GM18867 (cell line): Measurements from ENCODE around the gene ADAMTSL1.

Experiments used
- ATAC-seq: cut with Tn5 transposase; IDR thresholded peaks from one replicate; pipeline ENCODE4 v1.9.1; 2021; ENCODE audit warnings: mild to moderate bottlenecking, moderate library complexity; ENCODE audit not compliant: unreplicated experiment

ADAMTSL1 gene

GRCh38 chr9:18795947-18796671 lies 322.2 kb downstream of the ADAMTSL1 start:
- ATAC-seq: no peak

DNA sequence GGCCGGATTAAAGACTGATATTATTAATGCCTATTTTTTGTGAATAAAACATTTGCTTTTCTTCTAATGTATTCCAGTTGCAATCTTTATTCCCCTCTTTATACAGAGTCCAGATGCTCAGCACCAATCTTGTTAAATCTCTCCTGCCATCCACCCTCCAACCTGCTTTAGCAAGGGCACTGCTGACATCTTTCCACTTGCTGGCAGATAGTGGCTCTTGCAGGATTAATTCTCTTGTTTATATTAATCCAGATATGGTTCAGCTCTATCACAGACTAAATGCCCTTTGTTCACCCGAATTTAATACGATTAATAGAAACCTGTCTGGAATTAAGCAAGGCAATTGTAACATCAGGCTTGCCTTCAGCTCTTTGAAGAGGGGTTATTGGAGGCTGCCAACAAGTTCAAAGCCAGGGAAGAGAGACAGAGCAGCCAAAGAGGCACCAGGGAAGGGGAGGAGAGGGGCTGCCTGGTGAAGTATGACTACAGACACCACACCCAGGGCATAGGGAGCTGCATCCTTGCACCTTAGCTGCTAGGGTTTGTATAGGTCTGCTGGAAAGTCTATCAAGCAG lies 322.8 kb downstream of the ADAMTSL1 start:
- ATAC-seq: no peak

- ATAC-seq: no peak
Observed at GRCh38 chr9:18798106-18798505, 324.2 kb downstream of the ADAMTSL1 start.

GRCh38 chr9:18798508-18799290 lies 324.7 kb downstream of the ADAMTSL1 start:
- ATAC-seq: no peak

DNA sequence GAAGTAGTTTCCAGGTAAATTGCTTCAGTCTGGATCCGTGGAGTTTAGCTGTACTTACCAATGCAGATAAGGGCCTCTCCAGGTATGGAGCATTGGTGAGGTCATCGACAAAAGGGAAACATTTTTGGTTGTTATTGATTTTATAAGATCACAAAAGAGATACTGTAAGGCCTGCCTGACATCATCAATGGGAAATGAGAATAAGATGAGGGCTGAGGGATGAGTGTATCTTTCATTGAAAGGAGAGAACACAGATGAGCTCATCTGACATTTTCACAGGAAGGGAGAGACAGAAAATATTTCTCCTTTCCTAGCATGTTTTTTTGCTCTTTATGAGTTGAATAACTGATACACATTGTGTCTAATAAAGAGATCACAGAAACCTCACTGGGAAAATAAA lies 325.5 kb downstream of the ADAMTSL1 start:
- no peak for ATAC-seq

DNA sequence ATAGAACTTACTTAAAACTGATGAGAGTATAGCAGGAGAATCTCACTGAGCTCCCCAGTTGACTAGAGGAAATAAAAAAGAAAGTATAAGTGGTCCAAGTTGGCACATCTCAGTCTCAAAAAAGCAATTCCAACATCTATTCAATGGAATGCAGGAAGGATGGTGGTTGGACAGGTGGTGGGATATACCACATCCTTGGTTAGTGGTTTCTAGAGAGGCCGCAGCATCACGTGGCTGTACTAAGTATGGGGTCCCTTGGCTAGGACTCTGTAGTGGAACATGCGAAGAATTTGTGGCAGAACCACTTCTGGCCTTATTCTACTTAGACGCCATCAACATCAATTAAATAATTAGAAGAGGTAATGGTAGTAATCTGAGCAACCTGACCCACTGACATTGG lies 326.6 kb downstream of the ADAMTSL1 start:
- ATAC-seq: no peak

DNA sequence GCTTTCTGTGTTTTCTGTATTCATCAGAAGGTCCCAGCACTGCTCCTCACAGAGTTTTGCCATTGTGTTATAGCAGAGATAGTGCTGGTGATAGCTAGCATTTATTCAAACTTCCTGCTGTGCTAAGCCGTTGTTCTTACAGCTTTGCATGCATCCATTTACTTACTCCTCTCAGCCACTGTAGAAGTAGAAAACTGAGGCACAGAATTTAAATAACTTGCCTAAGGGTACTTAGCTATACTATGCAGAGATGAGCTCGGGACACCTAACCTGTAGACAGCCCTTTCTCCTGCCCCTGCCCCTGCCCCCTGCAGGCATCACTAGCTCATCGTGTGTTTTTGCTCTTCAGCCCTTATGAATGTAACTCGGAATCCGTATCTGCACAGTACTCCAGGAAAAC lies 331.4 kb downstream of the ADAMTSL1 start:
- no peak for ATAC-seq

GRCh38 chr9:18806232-18807080 lies 332.5 kb downstream of the ADAMTSL1 start:
- no peak for ATAC-seq

DNA sequence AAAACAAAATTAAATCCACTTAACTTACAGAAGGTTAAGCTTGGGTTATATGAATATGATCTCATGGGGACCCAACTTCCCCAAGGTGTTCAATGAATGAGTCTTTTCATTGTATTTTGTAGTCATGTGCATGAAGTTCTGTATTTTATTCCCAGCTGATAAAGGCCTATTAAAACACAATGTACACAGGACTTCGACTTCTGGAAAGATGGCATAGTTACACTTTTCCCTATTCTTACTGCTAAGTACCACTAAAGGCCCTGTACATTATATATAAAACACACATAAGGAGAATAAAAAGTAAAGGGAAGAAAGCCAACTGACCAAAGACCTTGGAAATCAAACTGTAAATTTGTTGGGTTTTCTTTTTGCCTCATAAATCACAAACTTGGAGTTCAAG lies 336.6 kb downstream of the ADAMTSL1 start:
- ATAC-seq: no peak

GRCh38 chr9:18811171-18811570 lies 337.2 kb downstream of the ADAMTSL1 start:
- no peak for ATAC-seq

- ATAC-seq: no peak
Observed at GRCh38 chr9:18819418-18819817, 345.5 kb downstream of the ADAMTSL1 start.

DNA sequence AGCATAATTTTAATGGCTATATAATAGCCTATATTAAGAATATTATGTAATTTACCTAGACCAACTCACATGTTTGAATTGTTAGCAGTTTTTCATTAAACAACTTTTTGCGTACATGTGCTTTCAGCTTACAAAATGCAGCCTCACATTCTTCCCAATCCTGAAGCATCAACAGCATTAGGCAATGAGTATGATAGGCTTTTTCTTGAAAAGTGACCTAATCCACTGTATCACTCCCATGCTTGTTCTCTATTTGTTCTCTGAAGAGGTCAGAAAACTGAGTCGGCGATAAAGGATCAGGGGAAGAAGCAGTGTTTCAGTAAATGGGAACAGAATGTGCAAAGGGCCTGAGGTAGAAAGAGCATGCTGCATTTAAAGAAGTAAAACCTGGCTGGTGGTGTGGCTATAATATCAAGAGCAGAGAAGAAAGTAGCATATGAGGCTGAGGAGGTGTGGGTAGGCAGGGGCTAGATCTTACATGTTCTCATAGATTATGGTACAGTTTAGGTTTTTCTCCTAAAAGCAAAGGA lies 346.7 kb downstream of the ADAMTSL1 start:
- no peak for ATAC-seq

GRCh38 chr9:18821788-18822187 lies 347.8 kb downstream of the ADAMTSL1 start:
- no peak for ATAC-seq

DNA sequence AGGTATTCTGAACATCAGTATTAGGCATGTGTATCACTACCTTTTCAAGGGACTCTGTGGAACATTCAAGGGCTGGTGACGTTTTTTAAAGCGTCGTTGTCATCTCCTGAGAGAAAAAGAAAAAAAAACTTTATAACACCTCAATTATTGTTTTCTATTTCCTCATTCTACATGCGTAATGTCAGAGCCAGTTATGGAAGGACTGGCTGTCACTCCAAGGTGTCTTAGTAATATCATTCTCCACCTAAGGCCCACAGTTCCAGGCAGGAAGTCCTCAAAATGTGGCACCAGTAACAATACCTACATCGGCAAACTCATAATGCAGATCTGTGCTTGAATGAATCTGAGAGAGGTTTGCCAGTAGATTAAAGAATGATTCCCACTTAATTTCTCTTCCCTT lies 348.9 kb downstream of the ADAMTSL1 start:
- no peak for ATAC-seq

GRCh38 chr9:18824095-18824666 lies 350.2 kb downstream of the ADAMTSL1 start:
- peak; percentile 54 for ATAC-seq

DNA sequence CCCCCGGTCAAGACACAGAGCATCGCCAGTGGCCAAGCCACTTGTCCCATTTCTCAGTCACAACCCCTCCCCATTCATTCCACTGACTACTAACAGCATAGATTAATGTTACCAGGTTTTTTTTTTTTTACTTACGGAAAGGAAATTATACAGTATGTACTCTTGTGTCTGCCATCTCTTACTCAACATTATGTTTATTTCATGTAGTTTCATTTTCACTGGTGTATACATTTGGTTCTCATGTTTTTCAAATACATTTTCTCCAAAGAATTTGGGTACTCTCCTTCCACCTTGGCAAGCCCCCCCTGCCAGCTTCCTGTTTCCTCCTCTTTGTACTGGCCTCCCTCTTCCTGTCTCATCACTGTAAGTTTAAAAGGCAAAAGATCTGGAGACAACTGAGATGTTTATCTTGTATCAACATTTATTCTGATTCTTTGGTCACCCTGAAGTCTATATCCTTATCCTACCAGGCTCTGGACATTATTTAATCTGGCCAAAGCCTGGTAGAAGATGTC lies 351.8 kb downstream of the ADAMTSL1 start:
- ATAC-seq: no peak

GRCh38 chr9:18826248-18826647 lies 352.3 kb downstream of the ADAMTSL1 start:
- ATAC-seq: no peak

- ATAC-seq: no peak
Observed at GRCh38 chr9:18829066-18829465, 355.1 kb downstream of the ADAMTSL1 start.

GRCh38 chr9:18829873-18830272 lies 355.9 kb downstream of the ADAMTSL1 start:
- ATAC-seq: no peak

DNA sequence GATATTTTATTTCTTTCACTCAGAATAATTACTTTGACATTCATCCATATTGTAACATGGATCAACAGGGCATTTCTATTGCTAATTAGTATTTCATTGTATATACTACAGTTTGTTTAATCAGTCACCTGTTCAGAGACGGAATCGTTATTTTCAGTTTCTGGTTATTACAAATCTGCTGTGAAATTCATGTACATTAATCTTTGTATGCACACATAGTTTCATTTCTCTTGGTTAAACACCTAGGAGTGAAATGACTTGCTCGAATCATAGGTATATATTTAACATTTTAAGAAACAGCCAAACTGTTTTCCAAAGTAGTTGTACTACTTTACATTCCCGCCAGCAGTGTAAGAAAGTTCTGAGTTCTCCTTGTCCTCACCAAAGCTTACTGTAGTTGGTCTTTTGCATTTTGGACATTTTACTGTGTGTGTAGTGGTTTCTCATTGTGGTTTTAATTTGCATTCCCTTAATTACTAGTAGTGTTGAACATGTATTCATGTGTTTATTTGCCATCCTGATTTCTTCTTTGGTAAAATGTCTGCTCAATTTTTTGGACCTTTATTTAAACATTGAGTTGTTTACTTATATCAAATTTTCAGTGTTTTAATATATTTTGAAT lies 360.9 kb downstream of the ADAMTSL1 start:
- ATAC-seq: peak; percentile 81
